K562 (cell line): ENCODE data around the gene ROBO3. TPM values are rescaled to one million over a fixed set of nuclear protein-coding genes. Genes with fewer than 3 reads are reported as not detected.
A peak's percentile ranks its signal among the peaks of the same experiment; 100 is the strongest.

Source experiments
- MGA ChIP-seq: fragments of 450-650 bp; IDR thresholded peaks from 2 replicates; pipeline ENCODE4 v1.6.1; 2016; ENCODE audit warnings: mild to moderate bottlenecking, moderate library complexity
- polyA plus RNA-seq, 8 experiments: library from polyadenylated mRNA; depleted of rRNA in 4 of 8; stranded (reverse) in 5 of 8; unstranded in 3 of 8; fragments of >200 nt; fragmentation: Nextera tagmentation in 2 of 8; fragmentation: Illumina TruSeq in 1 of 8; extraction: Ambion mirVana in 2 of 8; extraction: Trizol in 1 of 8; gene quantifications; 2 replicates each; pipeline versions ENCODE4 v1.2.1 to v1.2.3, GENCODE V29; 2011 to 2014; ENCODE audit warnings: inconsistent platforms in 1 of 8, missing spikeins in 1 of 8
- total RNA-seq, 7 experiments: library from RNA; depleted of rRNA in 6 of 7; stranded (reverse); fragments of >200 nt in 6 of 7; fragmentation: Illumina TruSeq in 2 of 7; extraction: Trizol in 2 of 7; gene quantifications; 2 replicates each; pipeline versions ENCODE4 v1.2.1 to v1.2.3, GENCODE V29; 2011 to 2021; ENCODE audit warnings: low replicate concordance in 1 of 7
- TF ChIP-seq, protein P1 (sequence below), 2 experiments: fragments of 450-650 bp in 1 of 2; sonication (generic) in 1 of 2; formaldehyde crosslinking in 1 of 2; IDR thresholded peaks in 1 of 2; conservative IDR thresholded peaks in 1 of 2; 2 replicates each; pipeline versions ENCODE4 v1.6.1 to v1.8.1; 2016 to 2023; ENCODE audit warnings: mild to moderate bottlenecking in 2 of 2, moderate library complexity in 2 of 2, inconsistent platforms in 1 of 2, missing genetic modification reagents in 1 of 2

The ROBO3 gene
- total and polyA plus RNA-seq, 9 of the 15 experiments (the other 6 are each of a cell fraction or from before 2014, with no cell fraction given) = 0.29 to 1.4 (median 0.97) TPM; not detected in 2

DNA sequence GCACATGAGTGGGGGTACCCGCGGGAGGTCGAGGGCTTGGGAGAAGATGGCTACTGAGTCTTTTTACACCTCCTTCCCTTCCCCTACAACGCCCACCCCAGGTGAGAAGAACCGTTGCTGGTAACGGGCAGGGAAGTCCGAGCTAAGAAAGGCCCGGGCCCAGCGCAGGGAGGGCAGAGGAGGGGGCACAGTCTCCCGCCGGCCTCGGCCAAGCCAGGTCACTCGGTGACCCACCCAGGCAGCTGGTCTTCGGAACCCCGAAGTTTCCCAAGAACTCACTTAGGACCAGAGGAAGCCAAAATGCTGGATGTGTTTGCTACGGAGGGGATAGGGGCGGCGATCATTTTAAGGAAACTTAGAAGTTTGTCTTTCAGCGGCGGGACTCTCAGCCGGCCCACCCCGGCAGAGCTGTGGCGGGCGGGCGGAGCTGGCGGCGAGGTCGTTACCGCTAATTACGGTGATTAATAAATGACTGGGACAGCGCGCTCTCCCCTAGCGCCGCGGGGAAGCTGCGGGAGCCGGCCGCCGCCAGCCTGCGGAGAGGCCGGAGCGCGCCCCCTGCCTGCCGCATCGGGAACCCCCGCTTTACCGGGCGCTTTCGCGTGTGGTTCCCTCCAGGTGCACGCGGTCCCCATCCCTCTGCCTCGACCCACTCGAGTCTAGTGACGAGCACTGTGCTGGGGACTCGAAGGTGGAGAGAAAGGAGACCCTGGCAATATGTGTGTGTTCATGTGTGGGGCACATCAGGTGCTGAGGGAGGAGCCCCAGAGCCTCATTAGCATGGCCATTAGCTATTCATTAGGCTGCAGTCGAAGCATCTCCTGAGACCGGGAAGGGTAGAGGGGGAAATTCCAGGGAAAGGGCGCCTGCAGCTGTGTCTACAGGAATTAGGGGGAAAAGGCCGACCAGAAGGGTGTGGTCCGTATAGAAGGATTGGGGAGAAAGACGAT is 945 bp downstream of the ROBO3 start (continued):
- peak; percentile 97 for TF ChIP-seq MGA
- TF ChIP-seq, protein P1, sequence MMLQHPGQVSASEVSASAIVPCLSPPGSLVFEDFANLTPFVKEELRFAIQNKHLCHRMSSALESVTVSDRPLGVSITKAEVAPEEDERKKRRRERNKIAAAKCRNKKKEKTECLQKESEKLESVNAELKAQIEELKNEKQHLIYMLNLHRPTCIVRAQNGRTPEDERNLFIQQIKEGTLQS (IDR thresholded peaks at IDR 0.05) = no peak
- TF ChIP-seq, protein P1 (CRISPR knock-in tag; conservative IDR thresholded peaks at IDR 0.05) = peak; percentile 66; the same call in 1 of the 2 replicates
